ENCODE results near the gene RASSF8.

DNA sequence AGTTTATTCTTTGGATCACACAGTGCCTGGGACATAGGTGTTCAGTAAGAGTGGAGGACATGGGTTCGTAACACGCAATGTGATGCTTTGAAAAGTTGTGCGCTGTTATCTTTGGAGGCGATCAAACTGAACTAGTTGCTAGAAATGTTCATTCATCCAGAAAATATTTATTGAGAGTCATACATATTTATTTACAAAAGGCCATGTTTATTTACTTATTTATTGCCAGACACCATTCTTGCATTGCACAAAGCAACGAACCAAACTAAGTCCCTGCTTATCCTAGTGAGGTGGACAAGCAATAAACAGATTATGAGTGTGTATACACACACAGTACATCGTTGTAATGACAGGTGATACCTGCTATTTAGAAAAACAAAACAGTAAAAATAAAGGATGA is 153.8 kb downstream of the RASSF8 start:
- TF ChIP-seq, protein P1, sequence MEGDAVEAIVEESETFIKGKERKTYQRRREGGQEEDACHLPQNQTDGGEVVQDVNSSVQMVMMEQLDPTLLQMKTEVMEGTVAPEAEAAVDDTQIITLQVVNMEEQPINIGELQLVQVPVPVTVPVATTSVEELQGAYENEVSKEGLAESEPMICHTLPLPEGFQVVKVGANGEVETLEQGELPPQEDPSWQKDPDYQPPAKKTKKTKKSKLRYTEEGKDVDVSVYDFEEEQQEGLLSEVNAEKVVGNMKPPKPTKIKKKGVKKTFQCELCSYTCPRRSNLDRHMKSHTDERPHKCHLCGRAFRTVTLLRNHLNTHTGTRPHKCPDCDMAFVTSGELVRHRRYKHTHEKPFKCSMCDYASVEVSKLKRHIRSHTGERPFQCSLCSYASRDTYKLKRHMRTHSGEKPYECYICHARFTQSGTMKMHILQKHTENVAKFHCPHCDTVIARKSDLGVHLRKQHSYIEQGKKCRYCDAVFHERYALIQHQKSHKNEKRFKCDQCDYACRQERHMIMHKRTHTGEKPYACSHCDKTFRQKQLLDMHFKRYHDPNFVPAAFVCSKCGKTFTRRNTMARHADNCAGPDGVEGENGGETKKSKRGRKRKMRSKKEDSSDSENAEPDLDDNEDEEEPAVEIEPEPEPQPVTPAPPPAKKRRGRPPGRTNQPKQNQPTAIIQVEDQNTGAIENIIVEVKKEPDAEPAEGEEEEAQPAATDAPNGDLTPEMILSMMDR (conservative IDR thresholded peaks at IDR 0.05): no peak
- TF ChIP-seq ZFX (IDR thresholded peaks at IDR 0.05): no peak
